GM21737 (cell line): Measurements from ENCODE around the gene CDK16.
A peak's percentile ranks its signal among the peaks of the same experiment; 100 is the strongest.

Experiments used
- ATAC-seq: cut with Tn5 transposase; IDR thresholded peaks from one replicate; pipeline ENCODE4 v1.9.1; 2021; ENCODE audit warnings: mild to moderate bottlenecking, moderate library complexity; ENCODE audit not compliant: unreplicated experiment

Gene CDK16

DNA sequence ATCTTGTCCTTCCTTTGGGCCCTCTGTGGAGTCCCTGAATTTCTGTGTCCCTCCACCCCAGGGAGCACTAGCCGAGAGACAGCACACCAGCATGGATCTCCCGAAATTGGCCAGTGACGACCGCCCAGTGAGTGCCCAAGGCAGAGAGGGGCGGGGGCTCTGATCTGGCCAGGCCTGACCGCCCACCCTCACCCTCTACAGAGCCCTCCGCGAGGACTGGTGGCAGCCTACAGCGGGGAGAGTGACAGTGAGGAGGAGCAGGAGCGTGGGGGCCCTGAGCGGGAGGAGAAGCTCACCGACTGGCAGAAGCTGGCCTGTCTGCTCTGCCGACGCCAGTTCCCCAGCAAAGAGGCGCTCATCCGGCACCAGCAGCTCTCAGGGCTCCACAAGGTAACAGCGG is 33.2 kb upstream of the CDK16 start:
- no peak for ATAC-seq

DNA sequence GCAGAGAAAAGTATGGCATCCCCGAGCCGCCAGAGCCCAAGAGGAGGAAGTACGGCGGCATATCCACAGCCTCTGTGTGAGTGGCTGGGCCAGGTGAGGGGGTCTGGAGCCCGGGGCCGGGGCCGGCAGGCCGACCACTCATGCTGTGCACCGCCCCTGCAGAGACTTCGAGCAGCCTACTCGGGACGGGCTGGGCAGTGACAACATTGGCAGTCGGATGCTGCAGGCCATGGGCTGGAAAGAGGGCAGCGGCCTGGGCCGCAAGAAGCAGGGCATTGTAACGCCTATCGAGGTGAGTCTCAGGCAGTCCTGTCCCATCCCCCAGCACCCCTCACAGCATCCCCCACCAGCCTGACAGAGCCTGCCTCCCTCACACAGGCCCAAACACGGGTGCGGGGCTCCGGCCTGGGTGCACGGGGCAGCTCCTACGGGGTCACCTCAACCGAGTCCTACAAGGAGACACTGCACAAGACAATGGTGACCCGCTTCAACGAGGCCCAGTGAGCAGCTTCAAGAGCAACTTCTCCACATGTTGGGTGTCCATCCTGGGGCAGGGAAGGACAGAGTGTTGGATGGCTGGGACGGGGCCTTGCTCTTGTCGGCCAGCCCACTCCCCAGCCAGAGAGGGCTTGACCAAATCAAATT is 32.3 kb upstream of the CDK16 start:
- ATAC-seq = no peak

DNA sequence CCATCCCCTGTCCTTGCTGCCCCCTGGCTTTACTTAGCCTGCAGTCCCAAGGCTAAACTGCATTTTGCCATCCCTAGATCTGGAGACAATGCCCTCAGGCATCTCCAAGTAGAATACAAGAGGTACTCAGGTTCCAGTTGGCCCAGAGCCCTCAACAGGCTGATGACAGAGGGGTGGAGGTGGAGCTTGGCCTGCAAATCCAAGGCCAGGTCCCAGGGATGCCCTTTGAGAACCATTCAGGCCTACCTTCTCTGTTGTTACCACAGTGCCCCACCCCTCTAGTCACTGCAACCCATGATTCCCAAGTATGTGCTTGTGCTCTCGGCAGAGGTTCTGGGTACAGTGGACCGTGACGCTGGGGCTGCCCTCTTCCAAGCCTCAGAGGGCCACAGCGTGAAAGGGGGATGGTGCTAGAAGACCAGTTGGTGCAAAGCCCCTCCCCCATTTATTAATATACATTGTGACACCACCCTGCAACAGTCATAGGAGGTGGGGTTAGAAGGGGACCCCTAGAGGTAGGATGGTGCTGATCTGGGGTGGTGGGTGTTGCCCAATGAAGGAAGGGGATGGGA is 31.3 kb upstream of the CDK16 start:
- no peak for ATAC-seq

DNA sequence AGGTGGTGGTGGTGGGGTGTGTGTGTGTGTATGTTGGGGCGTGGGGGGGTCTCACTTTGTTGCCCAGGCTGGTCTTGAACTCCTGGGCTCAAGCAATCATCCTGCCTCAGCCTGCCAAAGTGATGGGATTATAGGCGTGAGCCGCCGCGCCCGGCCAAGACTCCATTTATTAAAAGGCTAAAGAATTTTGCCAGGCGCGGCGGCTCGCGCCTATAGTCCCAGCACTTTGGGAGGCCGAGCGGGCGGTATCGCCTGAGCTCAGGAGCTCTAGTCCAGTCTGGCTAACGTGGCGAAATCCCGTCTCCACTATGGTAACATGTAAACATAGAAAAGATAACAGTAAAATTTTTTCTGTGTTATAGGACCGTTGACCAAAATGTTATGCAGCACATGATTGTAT is 28.6 kb upstream of the CDK16 start:
- ATAC-seq = no peak

DNA sequence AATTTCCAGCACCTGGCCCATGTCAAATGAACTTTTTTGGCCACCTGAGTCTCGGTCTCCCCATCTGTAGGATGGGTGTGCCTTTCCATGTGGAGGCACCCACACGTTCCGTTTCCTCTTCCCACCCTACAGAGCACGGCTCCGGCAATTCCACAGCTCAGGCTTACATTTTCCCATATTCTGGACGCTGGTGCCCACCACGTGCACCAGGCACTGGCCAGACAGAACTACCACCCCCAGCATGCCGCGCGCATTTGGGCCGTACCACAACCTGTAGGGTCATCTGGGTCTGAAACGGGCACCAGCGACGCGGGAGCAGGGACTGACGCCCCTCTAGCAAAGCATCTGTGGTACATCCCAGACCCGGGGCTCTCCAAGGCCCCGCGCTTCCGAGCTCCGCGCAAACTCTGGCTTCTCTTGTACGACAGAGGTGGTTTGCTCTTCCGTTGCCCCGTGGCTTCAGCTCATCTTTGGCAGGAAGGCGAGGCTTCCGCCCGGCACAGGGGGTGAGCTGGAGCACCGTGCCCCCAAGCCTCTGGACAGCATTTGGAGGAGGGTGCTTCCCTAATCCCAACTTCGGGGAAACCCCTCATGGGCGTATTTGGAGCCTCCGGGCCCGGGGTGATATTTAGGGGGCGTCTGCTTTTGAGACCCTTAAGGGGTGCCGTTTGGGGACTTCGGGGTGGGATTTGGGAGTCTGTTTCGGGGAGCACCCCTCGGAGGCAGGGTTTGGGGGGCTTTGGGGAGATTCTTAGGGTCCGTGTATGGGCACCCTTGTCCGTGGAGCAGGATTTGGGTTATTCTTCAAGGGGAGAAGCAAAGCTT is 27.8 kb upstream of the CDK16 start:
- peak; percentile 57 for ATAC-seq

DNA sequence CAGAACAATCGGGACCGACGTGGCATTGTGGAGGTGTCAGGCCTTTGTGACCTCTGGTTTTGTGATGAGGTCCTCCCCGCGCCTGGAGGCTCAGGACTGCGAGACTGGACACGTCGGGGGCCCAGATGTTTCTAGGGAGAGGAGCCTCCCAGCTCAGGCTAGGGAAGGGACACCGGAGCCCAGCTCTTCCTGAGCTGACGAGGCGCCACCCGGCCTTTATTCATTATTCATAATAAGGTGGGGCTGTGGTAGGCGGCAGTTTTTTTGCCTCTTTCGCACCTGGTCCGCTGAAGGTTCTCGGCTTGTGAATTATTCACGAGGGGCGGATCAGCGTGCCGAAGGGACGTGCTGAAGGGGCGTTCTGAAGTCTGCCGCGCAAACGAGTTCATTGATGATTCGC is 27.1 kb upstream of the CDK16 start:
- ATAC-seq = no peak

- ATAC-seq = no peak
Observed at GRCh38 chrX:47191806-47192401, 26.6 kb upstream of the CDK16 start.

- ATAC-seq = peak; percentile 50
Observed at GRCh38 chrX:47193475-47194193, 24.8 kb upstream of the CDK16 start, which contains the start of gene UBA1. UBA1 (plus strand) TSS chrX:47193829; CDS start chrX:47198803, 4,974 bp downstream.

GRCh38 chrX:47194194-47194787 is 24.2 kb upstream of the CDK16 start:
- no peak for ATAC-seq

- ATAC-seq = no peak
Observed at GRCh38 chrX:47196098-47196497, 22.4 kb upstream of the CDK16 start.

DNA sequence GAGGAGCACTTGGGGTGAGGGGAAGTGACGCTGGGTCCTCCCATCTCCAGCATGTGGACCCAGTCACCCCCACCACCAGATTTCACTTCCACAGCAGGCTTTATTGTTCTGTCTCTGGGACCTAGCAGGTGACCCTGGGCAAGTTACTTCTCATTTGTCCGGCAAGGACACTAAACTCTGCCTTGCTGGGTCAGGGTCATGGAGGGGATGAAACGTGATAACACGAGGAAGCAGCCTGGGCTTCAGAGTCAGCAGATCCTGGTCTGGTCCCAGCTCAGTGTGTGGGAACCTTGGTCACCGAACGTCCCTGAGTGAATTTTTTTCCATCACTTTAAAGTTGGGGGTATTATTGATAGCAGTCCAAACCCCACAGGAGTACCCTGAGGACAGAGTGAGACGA is 21.0 kb upstream of the CDK16 start:
- ATAC-seq = no peak

GRCh38 chrX:47198026-47198686 is 20.3 kb upstream of the CDK16 start:
- no peak for ATAC-seq

DNA sequence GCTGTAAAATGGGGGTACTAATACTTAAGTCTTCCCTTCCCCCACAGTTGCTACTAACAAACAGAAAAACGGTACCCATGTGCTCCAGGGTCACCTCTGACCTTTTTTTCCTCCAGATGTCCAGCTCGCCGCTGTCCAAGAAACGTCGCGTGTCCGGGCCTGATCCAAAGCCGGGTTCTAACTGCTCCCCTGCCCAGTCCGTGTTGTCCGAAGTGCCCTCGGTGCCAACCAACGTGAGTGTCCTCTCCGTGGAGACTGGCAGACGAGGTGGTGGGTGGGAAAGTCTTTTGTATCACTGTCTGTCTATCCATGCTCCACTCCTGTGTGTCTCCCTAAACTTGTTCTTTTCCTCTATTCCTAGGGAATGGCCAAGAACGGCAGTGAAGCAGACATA is 19.8 kb upstream of the CDK16 start:
- ATAC-seq = no peak

- no peak for ATAC-seq
Observed at GRCh38 chrX:47199286-47199685, 19.2 kb upstream of the CDK16 start.

DNA sequence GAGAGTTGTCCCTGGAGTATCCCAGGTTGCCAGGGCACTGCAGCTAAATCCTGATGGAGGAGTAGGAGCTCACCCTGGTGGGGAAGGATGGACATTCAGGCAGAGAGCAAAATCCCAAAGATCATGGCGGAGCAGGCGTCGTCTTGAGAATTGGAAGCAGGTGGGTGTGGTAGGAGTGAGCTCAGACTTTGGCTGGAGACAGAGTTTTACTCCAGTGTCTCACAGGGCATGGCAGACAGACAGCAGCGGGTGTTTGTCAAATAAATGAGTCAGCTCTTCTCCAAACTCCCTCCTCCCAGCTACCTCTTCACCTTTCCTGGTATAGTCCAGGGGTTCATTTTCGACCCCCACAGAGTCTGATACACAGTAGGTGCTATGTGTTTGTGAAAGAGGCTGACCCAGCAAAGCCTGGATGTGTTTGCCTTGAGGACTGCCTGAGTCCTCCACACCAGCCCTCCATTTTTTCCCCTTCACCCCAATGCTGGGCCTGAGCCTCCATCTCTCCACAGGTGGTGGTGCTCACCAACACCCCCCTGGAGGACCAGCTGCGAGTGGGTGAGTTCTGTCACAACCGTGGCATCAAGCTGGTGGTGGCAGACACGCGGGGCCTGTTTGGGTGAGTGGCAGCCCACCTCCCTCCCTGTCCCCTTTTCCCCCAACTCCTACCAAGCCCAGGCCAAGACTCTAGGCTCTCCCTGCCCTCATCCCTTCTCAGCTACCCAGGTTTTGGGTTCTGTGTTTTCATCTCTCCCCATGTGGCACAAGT is 17.9 kb upstream of the CDK16 start:
- ATAC-seq = no peak

DNA sequence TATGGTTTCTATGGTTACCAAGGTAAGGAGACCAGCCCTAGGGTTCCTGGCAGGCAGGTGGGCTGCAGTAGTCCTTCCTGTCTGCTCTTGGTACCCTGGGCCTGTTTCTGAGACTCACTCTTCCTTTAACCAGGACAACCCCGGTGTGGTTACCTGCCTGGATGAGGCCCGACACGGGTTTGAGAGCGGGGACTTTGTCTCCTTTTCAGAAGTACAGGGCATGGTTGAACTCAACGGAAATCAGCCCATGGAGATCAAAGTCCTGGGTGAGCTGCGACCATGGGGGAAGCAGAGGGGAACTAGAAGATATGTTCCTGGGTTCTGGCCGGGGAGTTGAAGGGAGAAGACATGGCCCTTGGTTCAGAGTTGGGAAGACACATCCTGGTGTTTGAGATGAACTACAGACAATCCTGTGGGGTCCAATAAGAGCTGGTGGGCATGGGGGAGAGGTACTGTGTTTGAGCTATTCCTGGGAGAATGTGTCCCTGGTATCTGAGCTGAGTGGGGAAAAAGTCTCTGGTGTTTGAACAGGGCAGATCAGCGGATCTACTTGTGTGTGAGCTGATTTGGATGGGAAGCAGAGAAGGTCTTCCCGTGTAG is 17.0 kb upstream of the CDK16 start:
- ATAC-seq = no peak

- ATAC-seq = no peak
Observed at GRCh38 chrX:47202316-47202715, 16.2 kb upstream of the CDK16 start.

DNA sequence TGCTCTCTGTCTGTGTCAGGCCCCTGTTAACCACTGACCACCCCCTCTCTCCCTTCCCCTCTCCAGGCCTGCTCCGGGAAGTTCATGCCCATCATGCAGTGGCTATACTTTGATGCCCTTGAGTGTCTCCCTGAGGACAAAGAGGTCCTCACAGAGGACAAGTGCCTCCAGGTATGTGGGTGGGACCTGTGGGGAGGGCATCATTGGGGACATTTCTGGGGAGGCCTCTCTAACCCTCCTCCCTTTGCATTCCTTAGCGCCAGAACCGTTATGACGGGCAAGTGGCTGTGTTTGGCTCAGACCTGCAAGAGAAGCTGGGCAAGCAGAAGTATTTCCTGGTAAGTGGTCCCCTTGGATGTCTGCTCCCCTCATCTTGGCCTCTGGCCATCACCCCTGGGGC is 15.6 kb upstream of the CDK16 start:
- no peak for ATAC-seq

- ATAC-seq = no peak
Observed at GRCh38 chrX:47204970-47205369, 13.5 kb upstream of the CDK16 start.
